Head of caudate nucleus (tissue), 42 donors: ENCODE measurements around the gene HSF4.

Experiments used
- DNase-seq, 42 donors: peaks; one replicate each; pipeline versions ENCODE4 v3.0.0 to v3.0.0-alpha.2; 2020 to 2021; ENCODE audit warnings: mixed read lengths in 7 of 42
- intact Hi-C: fragments of 100-400 bp; cut with DNase I; formaldehyde crosslinking; loops from one replicate; pipeline ENCODE4 v1.15.0; 2022

Gene HSF4

GRCh38 chr16:67179421-67180080, 15.0 kb downstream of the HSF4 start:
- no peak for DNase-seq
- intact Hi-C loops = no loop called here

- no peak for DNase-seq
- intact Hi-C loops = no loop called here
Measured at GRCh38 chr16:67180166-67180565, 15.6 kb downstream of the HSF4 start.

GRCh38 chr16:67181346-67181745, 16.8 kb downstream of the HSF4 start:
- DNase-seq = no peak
- intact Hi-C loops = no loop called here

- intact Hi-C loops = no loop called here
- no peak for DNase-seq
Measured at GRCh38 chr16:67182288-67182687, 17.7 kb downstream of the HSF4 start.

GRCh38 chr16:67183284-67183626, 18.7 kb downstream of the HSF4 start:
- intact Hi-C loops = no loop called here
- DNase-seq = no peak

- intact Hi-C loops = no loop called here
- DNase-seq = peak; percentile 88 to 98 (median 95)
Measured at GRCh38 chr16:67183627-67184452, 19.3 kb downstream of the HSF4 start, which contains the start of gene MATCAP1. MATCAP1 (minus strand) TSS chr16:67183963; CDS start chr16:67180610, 3,353 bp downstream.

GRCh38 chr16:67184453-67184994, 20.0 kb downstream of the HSF4 start:
- DNase-seq = peak in 4 of 42 donors; percentile 28 to 61 (median 42)
- intact Hi-C loops = no loop called here

GRCh38 chr16:67184995-67185650, 20.6 kb downstream of the HSF4 start:
- DNase-seq = peak; percentile 81 to 96 (median 89)

GRCh38 chr16:67185651-67186134, 21.1 kb downstream of the HSF4 start:
- intact Hi-C loops = no loop called here
- no peak for DNase-seq

More at GRCh38 chr16:67184995-67185650, 20.6 kb downstream of the HSF4 start:
- intact Hi-C loops = no loop called here

GRCh38 chr16:67186550-67186950, 22.0 kb downstream of the HSF4 start:
- no peak for DNase-seq
- intact Hi-C loops = no loop called here

GRCh38 chr16:67187175-67187890, 22.8 kb downstream of the HSF4 start:
- no peak for DNase-seq
- intact Hi-C loops = no loop called here

GRCh38 chr16:67188323-67188722, 23.8 kb downstream of the HSF4 start:
- intact Hi-C loops = no loop called here

GRCh38 chr16:67188798-67189197, 24.3 kb downstream of the HSF4 start:
- intact Hi-C loops = no loop called here
- no peak for DNase-seq

More at GRCh38 chr16:67188323-67188722, 23.8 kb downstream of the HSF4 start:
- DNase-seq = no peak

- no peak for DNase-seq
- intact Hi-C loops = loop anchor here (5.0 kb wide), 1 partner anchor 37 kb away; the partner anchor contains the start of gene TMEM208
Measured at GRCh38 chr16:67190041-67190440, 25.5 kb downstream of the HSF4 start, which contains the start of gene EXOC3L1. EXOC3L1 (minus strand) TSS chr16:67190136; CDS start chr16:67189676, 460 bp downstream.

GRCh38 chr16:67190448-67191399, 26.2 kb downstream of the HSF4 start:
- intact Hi-C loops = loop anchor here (5.0 kb wide), 1 partner anchor 37 kb away; the partner anchor contains the start of gene TMEM208
- DNase-seq = no peak

- intact Hi-C loops = loop anchor here (5.0 kb wide), 1 partner anchor 36 kb away; the partner anchor contains the start of gene TMEM208
- no peak for DNase-seq
Measured at GRCh38 chr16:67191411-67191994, 27.0 kb downstream of the HSF4 start.
